Glutamatergic neuron (in vitro differentiated cells): Measurements from ENCODE around the gene TENT4B. TPM values are rescaled to one million over a fixed set of nuclear protein-coding genes. Genes with fewer than 3 reads are reported as not detected.

Experiments
- DNase-seq: peaks from one replicate; pipeline ENCODE4 v3.0.0; 2022
- H3K27ac Mint-ChIP-seq: one replicate; pipeline ENCODE4 v1.8.0; 2020; ENCODE audit warnings: mild to moderate bottlenecking, mixed read lengths, inconsistent platforms; ENCODE audit not compliant: unreplicated experiment
- H3K27me3 Mint-ChIP-seq: one replicate; pipeline ENCODE4 v1.8.0; 2020; ENCODE audit warnings: mild to moderate bottlenecking, moderate library complexity, mixed read lengths, inconsistent platforms; ENCODE audit not compliant: unreplicated experiment
- H3K36me3 Mint-ChIP-seq: one replicate; pipeline ENCODE4 v1.8.0; 2020; ENCODE audit warnings: mild to moderate bottlenecking, mixed read lengths, inconsistent platforms; ENCODE audit not compliant: unreplicated experiment
- H3K4me1 Mint-ChIP-seq: one replicate; pipeline ENCODE4 v1.8.0; 2020; ENCODE audit warnings: mild to moderate bottlenecking, low read depth, mixed read lengths, inconsistent platforms; ENCODE audit not compliant: unreplicated experiment
- H3K4me3 Mint-ChIP-seq: one replicate; pipeline ENCODE4 v1.8.0; 2020; ENCODE audit warnings: mild to moderate bottlenecking, mixed read lengths, inconsistent platforms; ENCODE audit not compliant: unreplicated experiment
- H3K9me3 Mint-ChIP-seq: one replicate; pipeline ENCODE4 v1.8.0; 2020; ENCODE audit warnings: mild to moderate bottlenecking, moderate library complexity, mixed read lengths, inconsistent platforms; ENCODE audit not compliant: unreplicated experiment
- total RNA-seq: library from RNA; stranded (reverse); fragmentation: NEBNext Ultra II Directional; extraction: Animal tissue kit (Norgen Biotek cat#: 25700); gene quantifications from one replicate; pipeline ENCODE4 v1.2.1, GENCODE V29; 2021; ENCODE audit not compliant: unreplicated experiment
- TF ChIP-seq, protein P1 (sequence below): fragments of 200-600 bp; sonication (generic); IDR thresholded peaks from one replicate; pipeline ENCODE4 v1.5.0; 2021; ENCODE audit not compliant: partially characterized antibody, unreplicated experiment

The TENT4B gene
- total RNA-seq, 1 donor from 2014 or later, result 9.5 TPM

DNA sequence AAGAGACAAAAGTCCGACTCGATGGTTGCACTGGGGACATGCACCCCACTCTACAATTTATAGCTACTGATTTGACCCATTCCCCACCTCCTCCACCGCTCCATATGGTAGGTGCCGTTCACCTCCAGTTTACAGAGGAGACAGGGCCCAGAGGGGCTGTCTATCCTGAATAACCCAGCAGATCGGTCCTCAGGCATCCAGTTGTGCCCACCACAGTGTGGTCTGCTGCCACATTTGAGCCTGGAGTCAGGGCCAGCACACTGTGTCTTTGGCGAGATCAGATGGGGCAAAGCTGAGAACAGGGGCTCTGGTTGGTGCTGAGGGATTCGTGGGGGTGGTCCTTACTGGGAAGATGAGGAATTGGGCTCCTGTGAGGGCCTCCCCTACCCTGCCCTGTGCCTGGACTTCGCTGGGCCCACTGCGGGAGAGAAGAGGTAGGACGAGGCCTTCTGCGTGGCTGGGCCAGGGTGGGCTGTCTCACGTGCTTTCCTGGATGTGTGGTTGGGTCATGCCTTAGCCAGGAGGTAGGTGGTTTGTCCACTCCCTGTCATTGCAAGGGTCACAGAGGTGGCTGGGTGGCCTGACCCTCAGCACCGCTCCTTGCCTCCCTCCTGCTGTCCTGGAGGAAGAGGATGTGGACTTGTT lies 116.1 kb downstream of the TENT4B start:
- no peak for DNase-seq
- TF ChIP-seq, protein P1, sequence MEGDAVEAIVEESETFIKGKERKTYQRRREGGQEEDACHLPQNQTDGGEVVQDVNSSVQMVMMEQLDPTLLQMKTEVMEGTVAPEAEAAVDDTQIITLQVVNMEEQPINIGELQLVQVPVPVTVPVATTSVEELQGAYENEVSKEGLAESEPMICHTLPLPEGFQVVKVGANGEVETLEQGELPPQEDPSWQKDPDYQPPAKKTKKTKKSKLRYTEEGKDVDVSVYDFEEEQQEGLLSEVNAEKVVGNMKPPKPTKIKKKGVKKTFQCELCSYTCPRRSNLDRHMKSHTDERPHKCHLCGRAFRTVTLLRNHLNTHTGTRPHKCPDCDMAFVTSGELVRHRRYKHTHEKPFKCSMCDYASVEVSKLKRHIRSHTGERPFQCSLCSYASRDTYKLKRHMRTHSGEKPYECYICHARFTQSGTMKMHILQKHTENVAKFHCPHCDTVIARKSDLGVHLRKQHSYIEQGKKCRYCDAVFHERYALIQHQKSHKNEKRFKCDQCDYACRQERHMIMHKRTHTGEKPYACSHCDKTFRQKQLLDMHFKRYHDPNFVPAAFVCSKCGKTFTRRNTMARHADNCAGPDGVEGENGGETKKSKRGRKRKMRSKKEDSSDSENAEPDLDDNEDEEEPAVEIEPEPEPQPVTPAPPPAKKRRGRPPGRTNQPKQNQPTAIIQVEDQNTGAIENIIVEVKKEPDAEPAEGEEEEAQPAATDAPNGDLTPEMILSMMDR, result no peak
- Mint-ChIP-seq H3K27me3 (peaks cover 7% of the 10 kb centered on the region), H3K9me3 (peaks cover 2% of the 10 kb centered on the region), H3K27ac (no peak overlapping the region), H3K4me1 (peaks cover 23% of the 10 kb centered on the region), H3K4me3 (no peak overlapping the region), H3K36me3 (no peaks in the 10 kb centered on the region)

DNA sequence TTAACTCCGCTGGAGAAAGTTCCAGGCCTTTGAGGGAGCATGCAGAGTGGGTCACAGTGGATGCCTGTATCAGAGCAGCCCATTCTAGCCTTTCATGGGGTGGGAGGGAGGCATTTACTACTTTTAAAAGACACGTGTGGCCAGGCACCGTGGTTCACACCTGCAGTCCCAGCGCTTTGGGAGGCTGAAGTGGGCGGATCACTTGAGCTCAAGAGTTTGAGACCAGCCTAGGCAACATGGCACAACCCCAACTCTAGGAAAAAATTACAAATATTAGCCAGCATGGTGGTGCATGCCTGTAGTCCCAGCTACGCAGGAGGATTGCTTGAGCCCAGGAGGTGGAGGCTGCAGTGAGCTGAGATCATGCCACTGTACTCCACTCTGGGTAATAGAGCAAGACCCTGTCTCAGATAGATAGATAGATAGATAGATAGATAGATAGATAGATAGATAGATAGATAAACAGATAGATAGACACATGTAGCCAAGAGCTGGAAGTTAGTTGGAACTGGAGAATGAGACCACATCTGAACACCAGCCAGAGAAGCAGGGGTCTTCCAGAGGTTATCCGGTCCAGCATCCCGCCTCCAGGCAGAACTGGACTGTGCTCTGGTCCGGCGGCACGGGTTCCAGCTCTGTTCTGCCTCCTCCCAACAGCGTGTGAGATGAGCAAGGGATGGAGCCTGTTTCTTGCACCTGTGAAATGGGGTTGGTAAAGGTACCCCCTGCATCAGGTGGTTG lies 116.8 kb downstream of the TENT4B start:
- no peak overlapping the region for H3K4me3 Mint-ChIP-seq
- TF ChIP-seq, protein P1, result no peak
- H3K4me1 Mint-ChIP-seq, result peaks cover 22% of the 10 kb centered on the region
- no peak overlapping the region for H3K27ac Mint-ChIP-seq
- H3K27me3 Mint-ChIP-seq, result peaks cover 7% of the 10 kb centered on the region
- DNase-seq, result no peak
- H3K9me3 Mint-ChIP-seq, result peaks cover 2% of the 10 kb centered on the region
- H3K36me3 Mint-ChIP-seq, result no peaks in the 10 kb centered on the region

DNA sequence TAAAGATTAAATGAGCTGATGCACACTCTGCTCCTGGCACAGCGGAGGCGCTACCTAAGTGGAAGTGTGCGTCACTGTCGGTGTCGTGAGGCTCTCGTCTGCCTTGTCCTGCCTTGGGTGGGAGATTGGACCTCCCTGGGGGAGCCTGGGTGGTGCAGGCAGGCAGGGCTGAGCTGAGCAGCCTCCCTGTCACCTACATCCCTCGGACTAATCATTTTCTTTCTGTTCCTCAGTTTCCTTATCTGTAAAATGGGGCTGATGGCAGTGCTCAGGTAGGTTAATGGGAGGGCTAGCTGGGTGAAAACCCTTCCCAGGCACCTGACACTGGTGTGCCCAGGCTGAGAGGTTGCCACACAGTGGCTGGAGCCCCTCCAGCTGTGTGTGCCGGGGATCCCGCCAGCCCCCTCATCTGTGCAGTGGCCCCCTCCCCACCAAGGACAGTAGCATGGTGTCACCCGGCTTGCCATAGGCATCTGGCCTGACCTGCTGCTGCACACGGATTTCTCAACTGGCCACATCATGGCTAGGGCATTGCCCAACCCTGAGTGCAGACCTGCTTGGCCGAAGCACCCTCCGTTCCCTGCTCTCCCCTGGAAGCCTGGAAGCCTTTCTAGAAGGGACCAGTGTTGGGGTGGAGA lies 117.5 kb downstream of the TENT4B start:
- no peak overlapping the region for H3K27ac Mint-ChIP-seq
- no peak for DNase-seq

DNA sequence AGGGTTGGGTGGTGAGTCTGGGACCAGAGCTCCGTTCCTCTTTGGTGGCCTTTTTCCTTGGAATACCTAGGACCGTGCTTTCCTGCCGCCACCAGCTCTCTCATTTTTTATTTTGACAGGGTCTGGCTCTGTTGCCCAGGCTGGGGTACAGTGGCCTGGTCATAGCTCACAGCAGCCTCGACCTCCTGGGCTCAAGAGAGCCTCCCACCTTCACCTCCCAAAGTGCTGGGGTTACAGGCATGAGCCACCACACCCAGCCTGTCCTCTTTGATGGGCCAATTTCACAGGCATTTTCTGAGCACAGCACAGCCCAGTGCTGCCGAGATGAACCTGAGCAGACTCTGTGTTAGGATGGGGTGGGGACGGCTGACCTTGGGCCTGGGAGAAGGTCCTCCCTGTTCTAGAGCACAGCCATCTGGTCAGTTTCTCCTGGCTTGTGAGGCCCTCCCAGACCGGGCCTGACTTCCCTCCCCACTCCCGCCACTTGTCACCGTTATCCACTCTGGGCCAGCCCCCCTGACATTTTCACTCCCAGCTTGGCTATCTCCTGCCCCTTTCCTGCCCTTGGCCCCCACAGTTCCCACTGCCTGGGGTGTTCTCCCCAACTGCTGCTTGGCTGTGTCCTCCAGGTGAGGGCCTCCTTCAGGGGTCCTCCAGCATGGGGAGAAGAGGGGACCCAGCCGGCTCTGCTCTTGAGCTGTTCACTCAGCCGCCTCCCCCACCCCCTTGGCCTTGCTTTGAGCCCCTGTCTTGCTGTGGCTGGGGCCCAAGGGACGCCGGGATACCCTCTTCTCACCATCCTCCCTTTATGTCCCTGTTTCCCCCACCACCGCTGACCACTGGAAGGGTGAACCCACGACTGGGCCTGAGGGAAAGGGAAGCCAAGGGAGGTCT lies 118.3 kb downstream of the TENT4B start:
- Mint-ChIP-seq H3K4me1 (peaks cover 18% of the 10 kb centered on the region), H3K4me3 (no peak overlapping the region), H3K36me3 (no peaks in the 10 kb centered on the region), H3K27me3 (peaks cover 7% of the 10 kb centered on the region), H3K9me3 (peaks cover 2% of the 10 kb centered on the region), H3K27ac (no peak overlapping the region)
- TF ChIP-seq, protein P1, result no peak
- no peak for DNase-seq

More for the DNA sequence above, 117.5 kb downstream of the TENT4B start:
- peaks cover 18% of the 10 kb centered on the region for H3K4me1 Mint-ChIP-seq
- H3K27me3 Mint-ChIP-seq, result peaks cover 7% of the 10 kb centered on the region
- TF ChIP-seq, protein P1, result no peak
- H3K9me3 Mint-ChIP-seq, result peaks cover 2% of the 10 kb centered on the region
- no peaks in the 10 kb centered on the region for H3K36me3 Mint-ChIP-seq
- no peak overlapping the region for H3K4me3 Mint-ChIP-seq
